Measurements from ENCODE around the gene MORN4.
"Not testable (repeated sequence)": the region's sequence is repeated elsewhere in the genome, so short reads cannot be mapped to it uniquely, and the experiment has no call there.

MORN4 gene

GRCh38 chr10:97596101-97597082, 36.9 kb downstream of the MORN4 start:
- DNase-seq: no peak

GRCh38 chr10:97593421-97593820, 39.9 kb downstream of the MORN4 start:
- no peak for DNase-seq

GRCh38 chr10:97590748-97591495, 42.4 kb downstream of the MORN4 start:
- DNase-seq: no peak

GRCh38 chr10:97590082-97590747, 43.1 kb downstream of the MORN4 start:
- no peak for DNase-seq

GRCh38 chr10:97589479-97589878, 43.8 kb downstream of the MORN4 start, which contains the start of gene C10orf62:
C10orf62 (plus strand) TSS chr10:97589721; CDS start chr10:97589898, 177 bp downstream.
- DNase-seq: no peak

GRCh38 chr10:97587183-97587582, 46.1 kb downstream of the MORN4 start:
- no peak for DNase-seq

- DNase-seq: no peak
Observed at GRCh38 chr10:97585439-97585811, 47.9 kb downstream of the MORN4 start.

GRCh38 chr10:97584798-97585438, 48.4 kb downstream of the MORN4 start:
- DNase-seq: no peak

- DNase-seq: no peak
Observed at GRCh38 chr10:97584060-97584797, 49.1 kb downstream of the MORN4 start, which contains the start of gene HOGA1. HOGA1 (plus strand) TSS chr10:97584389; CDS start chr10:97584704, 315 bp downstream.

- DNase-seq: no peak
Observed at GRCh38 chr10:97583476-97583875, 49.8 kb downstream of the MORN4 start.

- no peak for DNase-seq
Observed at GRCh38 chr10:97582169-97582568, 51.1 kb downstream of the MORN4 start.

- no peak for DNase-seq
Observed at GRCh38 chr10:97580421-97581367, 52.6 kb downstream of the MORN4 start.

GRCh38 chr10:97578171-97578844, 55.0 kb downstream of the MORN4 start:
- DNase-seq: no peak

- DNase-seq: no peak
Observed at GRCh38 chr10:97577701-97578100, 55.6 kb downstream of the MORN4 start.

- not testable (repeated sequence) for DNase-seq
Observed at GRCh38 chr10:97576487-97576886, 56.8 kb downstream of the MORN4 start.

GRCh38 chr10:97575127-97575668, 58.1 kb downstream of the MORN4 start:
- DNase-seq: no peak

- no peak for DNase-seq
Observed at GRCh38 chr10:97574374-97575126, 58.8 kb downstream of the MORN4 start.

- no peak for DNase-seq
Observed at GRCh38 chr10:97573672-97574071, 59.6 kb downstream of the MORN4 start.

GRCh38 chr10:97573021-97573420, 60.3 kb downstream of the MORN4 start:
- DNase-seq: no peak
